ENCODE data around the gene NDUFA11. TPM values are rescaled to one million over a fixed set of nuclear protein-coding genes. Genes with fewer than 3 reads are reported as not detected.
"Not testable (repeated sequence)": the region's sequence is repeated elsewhere in the genome, so short reads cannot be mapped to it uniquely, and the experiment has no call there.

Gene NDUFA11
- total and polyA plus RNA-seq, 11 donors, result 388 to 945 (median 491) TPM

- intact Hi-C loops (cut with DNase I), result no loop called here
- Histone ChIP-seq H3K4me1 (peaks cover 0 to 4% (median 0%) of the 10 kb centered on the region in 12 donors), H3K9me3 (no peaks in the 10 kb centered on the region), H3K27ac (no peak overlapping the region), H3K36me3 (no peaks in the 10 kb centered on the region), H3K4me3 (no peak overlapping the region), H3K27me3 (no peaks in the 10 kb centered on the region)
- DNase-seq (no peak), ATAC-seq (no peak)
- TF ChIP-seq POLR2A (IDR thresholded peaks at IDR 0.05) (no peak), CTCF (IDR thresholded peaks at IDR 0.05) (no peak)
- WGBS, 4 donors, result 85 to 95% (median 89%) methylated on average over 6 of the region's 6 CpGs
Measured at GRCh38 chr19:5850189-5850588, 53.4 kb downstream of the NDUFA11 start.

- WGBS, 4 donors, result 71 to 85% (median 81%) methylated on average over 5 of the region's 5 CpGs
- intact Hi-C loops (cut with DNase I), result not testable (repeated sequence)
Measured at GRCh38 chr19:5848621-5849020, 55.0 kb downstream of the NDUFA11 start.

GRCh38 chr19:5847846-5848245 is 55.7 kb downstream of the NDUFA11 start:
- DNase-seq, result not testable (repeated sequence)

More at GRCh38 chr19:5848621-5849020, 55.0 kb downstream of the NDUFA11 start:
- not testable (repeated sequence) for H3K4me3 ChIP-seq, H3K27me3 ChIP-seq, DNase-seq, H3K27ac ChIP-seq, H3K4me1 ChIP-seq, H3K36me3 ChIP-seq, H3K9me3 ChIP-seq, ATAC-seq

More at GRCh38 chr19:5847846-5848245, 55.7 kb downstream of the NDUFA11 start:
- WGBS, 4 donors, result 80 to 88% (median 86%) methylated on average over 10 of the region's 10 CpGs
- H3K4me3 ChIP-seq; ATAC-seq; H3K9me3 ChIP-seq; intact Hi-C loops (cut with DNase I); H3K27me3 ChIP-seq; H3K4me1 ChIP-seq; H3K27ac ChIP-seq; H3K36me3 ChIP-seq: not testable (repeated sequence)

Other genes with a start within 250 kb of the NDUFA11 start
- gene MICOS13, start 223.3 kb downstream of the NDUFA11 start, total RNA-seq, result 100 to 1,000 TPM; 103 to 149 (median 123) TPM
- 100 to 1,000 TPM; 178 to 435 TPM for gene MICOS13, start 223.3 kb downstream of the NDUFA11 start, polyA plus RNA-seq
- gene HSD11B1L, start 222.8 kb downstream of the NDUFA11 start, total RNA-seq, result 10 to 100 TPM in 2 of 9 donors, 1 to 10 TPM in 7; 3.7 to 14.4 (median 5.2) TPM
- 1 to 10 TPM; 5.4 to 6.6 TPM for gene HSD11B1L, start 222.8 kb downstream of the NDUFA11 start, polyA plus RNA-seq
- gene RPL36, start 213.5 kb downstream of the NDUFA11 start, total RNA-seq, result 100 to 1,000 TPM; 255 to 475 (median 365) TPM
- gene RPL36, start 213.5 kb downstream of the NDUFA11 start, polyA plus RNA-seq, result 100 to 1,000 TPM; 851 to 981 TPM
- 100 to 1,000 TPM in 2 of 9 donors, 10 to 100 TPM in 7; 61.2 to 108 (median 88.6) TPM for gene LONP1, start 183.6 kb downstream of the NDUFA11 start, total RNA-seq
- gene LONP1, start 183.6 kb downstream of the NDUFA11 start, polyA plus RNA-seq, result 100 to 1,000 TPM in 1 of 2 donors, 10 to 100 TPM in 1; 97.6 to 123 TPM
- gene CATSPERD, start 183.2 kb downstream of the NDUFA11 start, total RNA-seq, result not detected
- not detected for gene CATSPERD, start 183.2 kb downstream of the NDUFA11 start, polyA plus RNA-seq
- 1 to 10 TPM in 5 of 9 donors, under 1 TPM in 2, not detected in 2; 0.96 to 1.9 (median 1.3) TPM for gene PRR22, start 119.0 kb downstream of the NDUFA11 start, total RNA-seq
- 1 to 10 TPM in 1 of 2 donors, under 1 TPM in 1; 0.91 to 1.1 TPM for gene PRR22, start 119.0 kb downstream of the NDUFA11 start, polyA plus RNA-seq
- 10 to 100 TPM; 12.0 to 19.9 (median 15.3) TPM for gene DUS3L, start 112.6 kb downstream of the NDUFA11 start, total RNA-seq
- gene DUS3L, start 112.6 kb downstream of the NDUFA11 start, polyA plus RNA-seq, result 10 to 100 TPM; 17.3 to 20.7 TPM
- gene NRTN, start 98.7 kb downstream of the NDUFA11 start, total RNA-seq, result 10 to 100 TPM in 7 of 9 donors, 1 to 10 TPM in 2; 8.0 to 54.2 (median 17.2) TPM
- 10 to 100 TPM; 18.2 to 34.5 TPM for gene NRTN, start 98.7 kb downstream of the NDUFA11 start, polyA plus RNA-seq
- not detected for gene FUT6, start 64.1 kb downstream of the NDUFA11 start, total RNA-seq
- gene FUT6, start 64.1 kb downstream of the NDUFA11 start, polyA plus RNA-seq, result not detected
- not detected for gene FUT3, start 52.3 kb downstream of the NDUFA11 start, total RNA-seq
- under 1 TPM in 1 of 2 donors, not detected in 1; 0.07 TPM for gene FUT3, start 52.3 kb downstream of the NDUFA11 start, polyA plus RNA-seq
- gene FUT5, start 33.2 kb downstream of the NDUFA11 start, total RNA-seq, result not detected
- not detected for gene FUT5, start 33.2 kb downstream of the NDUFA11 start, polyA plus RNA-seq
- 1 to 10 TPM; 1.7 to 3.9 (median 2.3) TPM for gene VMAC, start 1.1 kb upstream of the NDUFA11 start, total RNA-seq
- 1 to 10 TPM; 1.3 to 3.8 TPM for gene VMAC, start 1.1 kb upstream of the NDUFA11 start, polyA plus RNA-seq
- 1 to 10 TPM; 1.2 to 6.2 (median 3.3) TPM for gene CAPS, start 10.5 kb upstream of the NDUFA11 start, total RNA-seq
- gene CAPS, start 10.5 kb upstream of the NDUFA11 start, polyA plus RNA-seq, result 1 to 10 TPM; 2.4 to 4.8 TPM
- 10 to 100 TPM; 48.9 to 80.7 (median 58.0) TPM for gene RANBP3, start 74.3 kb upstream of the NDUFA11 start, total RNA-seq
- gene RANBP3, start 74.3 kb upstream of the NDUFA11 start, polyA plus RNA-seq, result 10 to 100 TPM; 29.4 to 59.7 TPM
- 10 to 100 TPM in 1 of 9 donors, 1 to 10 TPM in 8; 2.8 to 20.0 (median 5.8) TPM for gene RFX2, start 206.7 kb upstream of the NDUFA11 start, total RNA-seq
- 1 to 10 TPM; 6.9 to 7.0 TPM for gene RFX2, start 206.7 kb upstream of the NDUFA11 start, polyA plus RNA-seq
- gene ACSBG2, start 231.9 kb upstream of the NDUFA11 start, total RNA-seq, result not detected
- not detected for gene ACSBG2, start 231.9 kb upstream of the NDUFA11 start, polyA plus RNA-seq

Measured in heart left ventricle (tissue), 16 donors.